IPS DF 4.7 (cell line): ENCODE measurements around the gene ALG11.

Experiments used
- DNase-seq: peaks from one replicate; pipeline ENCODE4 v3.0.0-alpha.2; 2013; ENCODE audit warnings: low spot score; ENCODE audit errors: extremely low read depth

Gene ALG11

DNA sequence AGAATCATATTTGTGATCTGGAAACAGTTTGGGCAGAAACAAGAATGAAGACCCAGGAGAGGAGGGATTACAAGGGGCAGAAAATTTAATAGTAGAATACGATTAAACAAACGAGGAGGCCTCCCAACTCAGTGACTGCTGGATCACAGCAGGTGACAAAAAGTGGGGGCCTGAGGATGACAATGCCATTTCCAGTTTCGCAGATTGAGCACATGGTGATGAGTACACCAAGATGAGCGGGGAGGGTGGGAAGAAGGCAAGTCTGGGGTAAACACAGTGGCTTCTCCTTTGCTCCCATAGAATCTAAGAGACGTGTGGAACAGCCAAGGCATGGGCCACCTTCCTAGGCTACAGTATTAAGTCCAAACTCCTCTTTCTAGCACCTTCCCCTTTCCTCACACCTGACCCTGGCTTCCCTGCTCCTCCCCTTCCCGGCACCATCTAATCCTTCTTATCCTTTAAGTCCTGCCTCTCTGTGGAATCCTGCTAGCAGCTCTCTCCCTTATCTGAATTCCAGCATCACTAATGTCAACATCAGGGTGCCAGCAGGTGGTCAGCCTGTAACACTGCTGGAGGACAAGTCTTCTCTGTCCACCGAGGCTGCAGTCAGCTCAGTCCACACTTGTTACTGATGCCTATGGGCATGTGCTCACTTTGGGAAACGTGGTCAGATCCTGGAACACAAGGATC, 14.4 kb upstream of the ALG11 start:
- no peak for DNase-seq

DNA sequence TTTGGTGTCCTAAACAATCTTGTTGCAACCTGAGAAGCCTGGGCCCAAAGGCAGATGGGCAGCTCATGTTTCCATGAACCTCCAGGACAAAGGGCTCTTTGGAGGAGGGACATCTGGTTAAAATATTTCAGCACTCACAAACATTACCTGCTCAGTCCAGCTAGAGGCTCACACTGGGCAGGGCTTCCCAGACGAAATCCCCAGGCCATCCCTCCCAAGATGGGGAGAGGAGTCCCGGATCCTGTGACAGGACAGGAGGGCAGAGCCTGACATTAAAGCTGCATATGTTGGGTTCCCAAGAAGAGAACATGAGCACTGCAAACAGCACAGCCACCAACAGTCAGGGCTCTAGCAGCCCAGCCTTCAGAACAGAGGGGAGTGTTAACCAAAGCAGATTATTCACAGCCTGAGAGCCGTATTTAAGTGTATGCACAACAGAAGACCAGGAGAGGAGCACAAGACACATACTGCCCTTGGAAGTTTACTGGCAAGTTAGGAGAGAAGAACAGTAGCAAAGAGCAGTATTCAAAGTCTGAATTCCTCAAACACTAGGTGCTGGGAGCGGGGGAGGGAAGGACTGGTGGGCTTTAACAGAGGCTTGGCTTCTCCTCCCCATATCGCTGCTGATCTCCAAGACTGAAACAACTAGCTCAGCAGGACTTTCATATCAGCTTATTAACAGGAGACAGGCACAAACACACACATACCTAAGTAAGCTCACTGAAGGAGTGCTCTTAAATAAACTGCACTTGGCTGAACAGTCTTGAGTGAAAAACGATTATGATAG, 13.3 kb upstream of the ALG11 start:
- no peak for DNase-seq

GRCh38 chr13:51999510-51999911, 12.7 kb upstream of the ALG11 start:
- no peak for DNase-seq

GRCh38 chr13:51999921-52000320, 12.3 kb upstream of the ALG11 start:
- no peak for DNase-seq

GRCh38 chr13:52001120-52001731, 11.0 kb upstream of the ALG11 start:
- DNase-seq, result no peak

GRCh38 chr13:52002361-52002760, 9.8 kb upstream of the ALG11 start:
- no peak for DNase-seq

- no peak for DNase-seq
Observed at GRCh38 chr13:52003541-52003940, 8.7 kb upstream of the ALG11 start.

- DNase-seq, result no peak
Observed at GRCh38 chr13:52004511-52005170, 7.6 kb upstream of the ALG11 start.

DNA sequence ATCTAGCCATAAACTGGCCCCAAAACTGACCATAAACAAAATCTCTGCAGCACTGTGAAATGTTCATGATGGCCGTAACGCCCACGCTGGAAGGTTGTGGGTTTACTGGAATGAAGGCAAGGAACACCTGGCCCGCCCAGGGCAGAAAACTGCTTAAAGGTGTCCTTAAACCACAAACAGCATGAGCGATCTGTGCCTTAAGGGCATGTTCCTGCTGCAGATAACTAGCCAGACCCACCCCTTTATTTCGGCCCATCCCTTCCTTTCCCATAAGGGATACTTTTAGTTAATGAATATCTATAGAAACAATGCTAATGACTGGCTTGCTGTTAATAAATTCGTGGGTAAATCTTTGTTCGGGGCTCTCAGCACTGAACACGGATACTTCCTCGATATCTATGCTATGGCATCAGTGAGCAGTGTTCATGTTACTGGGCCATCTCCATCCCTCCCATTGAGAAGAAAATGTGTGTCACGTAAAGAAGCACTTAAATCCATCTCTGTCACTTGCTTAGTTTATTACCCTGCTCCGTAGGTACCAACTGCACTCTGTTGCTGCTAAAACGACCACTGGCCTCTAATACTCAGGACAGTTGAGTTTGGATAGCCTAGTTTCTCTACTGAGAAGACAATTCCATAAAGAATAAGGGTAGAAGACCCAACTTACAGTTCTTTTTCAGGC, 6.2 kb upstream of the ALG11 start:
- DNase-seq, result no peak

DNA sequence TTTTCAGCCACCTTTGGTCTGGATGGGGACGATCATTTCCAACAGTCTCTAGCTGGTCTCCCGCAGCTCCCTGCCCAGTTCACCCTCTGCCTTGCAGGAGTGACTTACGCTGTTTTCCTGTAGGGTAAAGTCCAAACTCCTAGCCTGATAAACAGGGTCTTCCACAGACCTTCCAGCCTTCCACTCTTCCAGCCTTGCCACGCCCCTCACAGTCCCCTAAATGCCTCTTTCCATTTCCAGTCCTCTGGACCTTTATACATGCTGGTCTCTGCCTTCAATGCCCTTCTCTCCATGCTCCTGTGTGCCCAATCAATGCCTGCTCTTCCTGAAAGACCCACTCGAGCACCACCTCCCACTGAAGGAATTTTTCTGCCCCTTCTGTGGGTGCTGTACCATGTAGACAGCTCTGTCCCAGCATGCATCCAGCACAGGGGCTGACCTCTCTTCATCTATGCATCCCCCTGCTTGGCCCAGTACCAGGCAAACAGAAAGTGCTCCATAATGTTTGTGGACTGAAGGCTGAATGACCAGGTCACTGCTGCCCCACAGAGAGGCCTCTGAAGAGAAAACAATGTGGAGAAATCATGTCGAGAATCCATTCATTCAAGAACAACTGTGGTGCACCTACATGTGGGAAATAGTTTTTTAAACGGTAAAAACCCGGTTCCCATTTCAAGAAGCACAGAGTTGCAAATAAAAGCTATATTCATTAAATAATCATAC, 5.5 kb upstream of the ALG11 start:
- no peak for DNase-seq

GRCh38 chr13:52009946-52010345, 2.3 kb upstream of the ALG11 start:
- DNase-seq, result no peak

DNA sequence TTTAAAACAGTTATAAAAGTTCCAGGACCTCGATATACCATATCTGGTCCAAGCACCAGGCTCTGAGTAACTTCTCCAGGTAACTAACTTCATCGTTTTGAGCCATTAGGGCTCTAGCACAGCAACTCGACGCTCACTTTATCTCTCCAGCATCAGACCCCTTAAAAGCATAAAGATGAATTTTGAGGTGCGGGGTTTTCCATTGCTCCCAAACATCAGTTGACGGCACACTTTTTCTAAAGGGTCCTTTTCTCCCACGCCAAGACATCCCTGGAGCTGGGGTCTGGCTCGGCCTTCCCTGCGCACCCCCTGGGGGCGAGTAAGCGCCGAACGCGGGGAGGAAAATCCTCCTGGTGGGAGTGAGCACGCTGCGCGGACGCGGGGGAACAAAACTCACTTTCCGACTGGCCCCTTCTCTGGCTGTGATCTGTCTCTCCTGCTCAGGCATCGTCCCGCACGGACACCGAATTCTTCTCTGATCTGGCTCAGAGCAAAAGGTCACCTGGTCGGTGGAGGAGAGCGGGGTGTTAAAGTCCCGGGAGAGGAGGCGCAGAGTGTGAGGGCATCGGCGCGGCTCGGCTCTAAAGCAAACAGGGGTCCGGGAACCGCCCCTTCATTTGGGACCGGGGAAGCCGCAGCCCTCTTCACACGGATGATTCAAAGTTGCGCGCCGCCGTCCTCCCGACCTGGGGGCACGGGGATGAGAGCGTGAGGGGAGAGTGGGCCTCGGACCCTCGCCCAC, 1.1 kb upstream of the ALG11 start, which contains the start of gene ATP7B:
Gene ATP7B (minus strand): TSS at position 561 of the 742 bp plus-strand sequence. CDS start 113 bp downstream, at position 448.
- no peak for DNase-seq

DNA sequence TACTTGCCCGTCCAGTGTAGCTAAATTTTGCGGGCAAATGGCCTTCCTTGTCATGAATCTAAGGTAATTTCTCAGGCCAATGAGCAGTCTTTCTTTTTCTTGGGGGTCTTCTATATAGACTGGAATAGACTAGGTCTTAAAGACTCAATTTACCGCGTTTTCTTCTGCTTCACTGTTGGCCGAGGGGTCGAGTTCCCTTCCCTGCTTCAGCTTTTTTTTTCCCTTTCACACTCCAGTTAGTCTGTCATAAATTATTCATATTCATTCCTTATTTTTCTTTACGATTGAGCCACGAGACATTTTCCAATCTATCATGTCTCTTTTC, 276 bp downstream of the ALG11 start:
- DNase-seq, result no peak

DNA sequence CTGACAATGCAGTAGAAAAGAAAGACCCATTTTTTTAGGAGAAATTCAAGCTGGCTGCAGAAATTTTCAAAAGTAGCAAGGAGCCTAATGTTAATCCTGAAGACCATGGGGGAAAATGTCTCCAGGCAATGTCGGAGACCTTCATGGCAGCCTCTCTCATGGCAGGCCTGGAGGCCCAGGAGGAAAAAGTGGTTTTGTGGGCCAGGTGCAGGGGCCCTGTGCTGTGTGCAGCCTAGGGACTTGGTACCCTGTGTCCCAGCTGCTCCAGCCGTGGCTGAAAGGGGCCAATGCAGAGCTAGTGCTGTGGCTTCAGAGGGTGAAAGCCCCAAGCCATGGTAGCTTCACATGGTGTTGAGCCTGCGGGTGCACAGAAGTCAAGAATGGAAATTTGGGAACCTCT, 4.1 kb downstream of the ALG11 start:
- no peak for DNase-seq

DNA sequence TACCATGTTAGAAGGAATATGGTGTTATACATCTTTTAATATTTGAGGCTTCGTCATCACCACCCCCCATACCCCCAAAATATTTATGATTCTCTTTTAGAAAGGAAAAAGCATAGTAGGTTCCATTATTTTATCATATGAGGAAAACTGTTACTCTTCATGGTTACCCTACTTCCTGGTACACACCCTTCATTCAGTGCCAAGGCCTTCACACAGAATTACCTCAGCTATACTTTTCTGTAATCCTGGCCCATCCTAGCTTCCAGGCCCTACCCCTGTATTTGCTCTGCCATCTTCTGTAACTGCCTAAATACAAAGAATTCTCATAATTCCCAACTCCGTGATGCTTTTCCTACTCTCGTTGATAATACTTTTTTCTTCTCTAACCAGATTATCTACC, 8.0 kb downstream of the ALG11 start:
- no peak for DNase-seq

DNA sequence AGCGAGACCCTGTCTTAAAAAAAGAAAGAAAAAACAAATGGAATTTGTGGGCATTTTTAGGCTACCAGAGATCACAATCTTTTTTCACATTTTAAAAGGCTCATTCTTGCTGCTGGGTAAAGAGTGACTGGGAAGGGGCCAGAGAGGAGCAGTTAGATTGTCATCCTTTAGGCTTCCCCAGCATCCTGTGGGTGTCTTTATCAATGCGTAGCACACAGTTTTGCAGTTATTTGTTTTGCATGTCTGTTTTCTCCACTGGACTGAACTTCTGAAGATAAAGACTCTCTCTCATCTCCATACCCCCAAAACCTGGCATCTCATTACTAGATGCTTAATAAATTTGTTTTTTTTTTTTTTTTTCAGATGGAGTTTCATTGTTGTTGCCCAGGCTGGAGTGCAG, 10.2 kb downstream of the ALG11 start:
- no peak for DNase-seq

DNA sequence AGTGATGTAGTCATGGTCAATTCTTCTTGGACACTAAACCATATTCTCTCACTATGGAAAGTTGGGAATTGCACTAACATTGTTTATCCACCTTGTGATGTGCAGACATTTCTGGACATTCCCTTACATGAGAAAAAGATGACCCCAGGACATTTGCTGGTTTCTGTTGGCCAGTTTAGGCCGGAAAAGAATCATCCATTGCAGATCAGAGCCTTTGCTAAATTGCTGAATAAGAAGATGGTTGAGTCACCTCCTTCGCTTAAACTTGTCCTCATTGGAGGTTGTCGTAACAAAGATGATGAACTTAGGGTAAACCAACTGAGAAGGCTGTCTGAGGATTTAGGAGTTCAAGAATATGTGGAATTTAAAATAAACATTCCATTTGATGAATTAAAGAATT, 12.3 kb downstream of the ALG11 start, which contains the start of gene UTP14C:
Gene UTP14C (plus strand): TSS at position 211 of the 400 bp plus-strand sequence. CDS start 4,114 bp downstream, outside the sequence.
- no peak for DNase-seq

GRCh38 chr13:52025475-52026245, 13.5 kb downstream of the ALG11 start:
- DNase-seq, result no peak

GRCh38 chr13:52026246-52026626, 14.0 kb downstream of the ALG11 start:
- DNase-seq, result no peak
